Endothelial cell of umbilical vein (primary cell): ENCODE measurements around the gene BAG5. TPM values are rescaled to one million over a fixed set of nuclear protein-coding genes. Genes with fewer than 3 reads are reported as not detected.

ENCODE experiments used
- BruUV-seq: library from RNA; stranded (reverse); fragments of 400-500 nt; replicated peaks from 2 replicates; lab custom pipeline; 2021; lab: Mats Ljungman, UMichigan
- CTCF ChIA-PET: fragments of 300-600, 350-600 bp; sonication (Branson Sonifier 250); formaldehyde crosslinking; loops from one replicate; lab custom pipeline; 2021; ENCODE audit warnings: antibody characterized with exemption, inconsistent platforms; lab: Charles Lee
- POLR2A ChIA-PET: fragments of 300-600, 350-600 bp; sonication (Branson Sonifier 250); formaldehyde crosslinking; loops from one replicate; lab custom pipeline; 2021; ENCODE audit warnings: antibody characterized with exemption, inconsistent platforms; lab: Charles Lee
- DNase-seq: peaks from one replicate; pipeline ENCODE4 v3.0.0-alpha.2; 2011; ENCODE audit warnings: low read depth, low spot score
- FAIRE-seq: peaks from 2 replicates; lab custom pipeline; 2011; peaks lifted over from hg19 to GRCh38; lab: Jason Lieb, UNC
- H2AFZ ChIP-seq: 2 replicates; pipeline ENCODE4 v1.6.0; 2012; ENCODE audit warnings: low read depth, low read length, control low read depth, inconsistent platforms
- H3K27ac ChIP-seq: 2 replicates; pipeline ENCODE4 v1.5.1; 2011; ENCODE audit warnings: low read depth, mild to moderate bottlenecking, control low read depth, low read length, moderate library complexity; ENCODE audit not compliant: insufficient read depth
- H3K27me3 ChIP-seq, 2 experiments: 2 replicates each; pipeline versions ENCODE4 v1.6.0 to v1.6.1; 2011; ENCODE audit warnings: low read length in 2 of 2, mixed read lengths in 1 of 2; ENCODE audit not compliant: control insufficient read depth in 2 of 2, insufficient read depth in 2 of 2
- H3K36me3 ChIP-seq, 2 experiments: 2 replicates in 1 of 2; 3 replicates in 1 of 2; pipeline ENCODE4 v1.5.1; 2011; ENCODE audit warnings: low read length in 2 of 2, mild to moderate bottlenecking in 1 of 2, moderate library complexity in 1 of 2; ENCODE audit not compliant: control insufficient read depth in 2 of 2, insufficient read depth in 2 of 2; ENCODE audit errors: extremely low read depth in 1 of 2
- H3K4me1 ChIP-seq: 3 replicates; pipeline ENCODE4 v1.5.1; 2011; ENCODE audit warnings: mild to moderate bottlenecking, low read length; ENCODE audit not compliant: control insufficient read depth, insufficient read depth; ENCODE audit errors: extremely low read depth
- H3K4me2 ChIP-seq: 2 replicates; pipeline ENCODE4 v1.6.1; 2011; ENCODE audit warnings: low read length, control low read depth, mixed read lengths; ENCODE audit not compliant: insufficient read depth
- H3K4me3 ChIP-seq, 3 experiments: fragments of 200-600 bp in 1 of 3; sonication (generic), shearing (Covaris generic) in 1 of 3; replicated peaks in 1 of 3; 2 replicates each; pipeline ENCODE4 v1.5.1; 2011 to 2016; ENCODE audit warnings: control low read depth in 3 of 3, low read length in 3 of 3, mild to moderate bottlenecking in 2 of 3, inconsistent platforms in 1 of 3, low read depth in 1 of 3, moderate library complexity in 1 of 3; ENCODE audit not compliant: insufficient read depth in 1 of 3
- H3K79me2 ChIP-seq: 2 replicates; pipeline ENCODE4 v1.6.0; 2012; ENCODE audit warnings: low read length, inconsistent platforms; ENCODE audit not compliant: control insufficient read depth, insufficient read depth
- H3K9ac ChIP-seq: replicated peaks from 2 replicates; pipeline ENCODE3; 2011; ENCODE audit warnings: low read length, control low read depth; ENCODE audit not compliant: insufficient read depth; ENCODE audit errors: extremely low read depth
- H3K9me1 ChIP-seq: replicated peaks from 3 replicates; pipeline ENCODE4 v1.6.0; 2011; ENCODE audit warnings: mild to moderate bottlenecking, low read length; ENCODE audit not compliant: control insufficient read depth, insufficient read depth; ENCODE audit errors: extremely low read depth
- H3K9me3 ChIP-seq: replicated peaks from 2 replicates; pipeline ENCODE4 v1.5.1; 2012; ENCODE audit warnings: low read length, inconsistent platforms; ENCODE audit not compliant: control insufficient read depth, insufficient read depth
- H4K20me1 ChIP-seq: replicated peaks from 2 replicates; pipeline ENCODE3; 2011; ENCODE audit warnings: mild to moderate bottlenecking, low read length; ENCODE audit not compliant: control insufficient read depth, insufficient read depth; ENCODE audit errors: extremely low read depth
- MYC ChIP-seq: IDR thresholded peaks from one replicate; pipeline ENCODE4 v1.6.1; 2011; ENCODE audit warnings: mild to moderate bottlenecking, low read depth, low read length
- dilution Hi-C: fragments of 300-500 bp; cut with MboI; formaldehyde crosslinking; loops from one replicate; pipeline ENCODE4 v1.15.0; 2019; ENCODE audit warnings: low sequenced_read_pairs; ENCODE audit not compliant: extremely low pct_ligation_motif_present
- intact Hi-C: fragments of 100-400 bp; cut with micrococcal nuclease; formaldehyde crosslinking; loops from one replicate; pipeline ENCODE4 v1.10.0; 2022
- polyA plus RNA-seq, 4 experiments: library from polyadenylated mRNA; depleted of rRNA in 3 of 4; stranded (reverse) in 3 of 4; unstranded in 1 of 4; fragments of >200 nt; gene quantifications; 2 replicates each; pipeline versions ENCODE4 v1.2.1 to v1.2.3, GENCODE V29; 2011 to 2012; ENCODE audit warnings: missing spikeins in 1 of 4
- total RNA-seq: library from RNA; stranded (reverse); gene quantifications from 2 replicates; pipeline ENCODE4 v1.2.3, GENCODE V29; 2021
- TF ChIP-seq, protein P1 (sequence below), 2 donors: IDR thresholded peaks; 1 replicate in 1 of 2; 2 replicates in 1 of 2; pipeline ENCODE4 v1.5.1; 2011; ENCODE audit warnings: low read length in 2 of 2, mild to moderate bottlenecking in 2 of 2, moderate library complexity in 2 of 2, control low read depth in 1 of 2, inconsistent platforms in 1 of 2, low read depth in 1 of 2; ENCODE audit not compliant: insufficient read depth in 1 of 2; ENCODE audit errors: extremely low read depth in 1 of 2

The BAG5 gene
- total and polyA plus RNA-seq, 2 donors (not counting 3 experiments of a cell fraction or from before 2014, with no cell fraction given), result 6.3 to 32.5 TPM

DNA sequence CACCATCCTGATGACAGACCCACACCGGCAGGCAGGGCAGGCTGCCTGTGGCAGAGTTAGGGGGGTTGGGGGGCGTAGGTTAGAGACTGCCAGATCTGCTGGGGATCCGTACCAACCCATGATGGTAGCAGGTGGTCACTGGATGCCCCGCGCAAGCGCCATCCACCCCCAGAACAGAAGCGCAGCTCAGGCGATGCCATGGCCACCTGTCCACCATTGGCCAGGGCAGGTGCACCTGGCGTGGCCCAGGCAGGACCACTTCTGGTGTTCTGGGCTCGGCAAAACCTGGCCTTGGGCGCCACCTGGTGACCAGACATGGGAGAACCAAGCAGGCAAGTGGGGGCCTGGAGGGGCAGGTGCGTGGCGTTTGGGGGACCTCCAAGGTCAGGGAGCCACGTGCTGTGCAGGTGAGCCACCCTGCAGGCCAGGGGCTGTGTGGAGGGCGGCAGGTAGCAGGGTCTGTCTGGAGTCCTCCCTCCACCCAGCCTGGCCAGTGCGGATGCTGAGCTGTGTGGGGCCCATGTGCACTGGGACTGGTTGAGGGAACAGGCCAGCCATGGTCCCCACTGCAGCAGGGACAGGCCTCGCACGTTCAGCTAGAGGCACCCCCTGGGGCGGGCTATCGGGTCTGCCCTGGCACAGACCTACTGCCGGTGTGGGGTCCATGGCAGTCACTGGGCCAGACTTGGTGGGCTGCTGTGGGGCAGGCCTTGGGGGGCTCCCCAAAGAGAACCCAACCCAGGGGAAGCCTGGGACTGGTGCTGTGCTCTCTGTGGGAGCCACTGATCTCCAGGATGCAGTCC, 15.6 kb downstream of the BAG5 start:
- Histone ChIP-seq H4K20me1 (no peaks in the 10 kb centered on the region), H3K9me1 (no peaks in the 10 kb centered on the region), H2AFZ (no peak overlapping the region), H3K27ac (no peak overlapping the region), H3K4me3 (no peak overlapping the region), H3K9ac (no peak overlapping the region), H3K4me2 (no peak overlapping the region), H3K4me1 (no peaks in the 10 kb centered on the region), H3K79me2 (no peaks in the 10 kb centered on the region), H3K9me3 (no peaks in the 10 kb centered on the region), H3K36me3 (no peaks in the 10 kb centered on the region), H3K27me3 (no peaks in the 10 kb centered on the region)
- dilution Hi-C loops (no loop called here), intact Hi-C loops (loop anchor here (1.0 kb wide), 2 partner anchors 29 to 47 kb away; no protein-coding TSS in a partner anchor)
- ChIA-PET POLR2A (no interaction called here), CTCF (interaction anchor here (0.5 to 14.4 kb wide), 17 partner anchors 9 to 1485 kb away, joined by 3 to 209 read pairs (median 3); partner anchors contain the start of genes BAG5 and CKB)
- DNase-seq, result peak; percentile 40
- BruUV-seq, result no TSS peak
- FAIRE-seq, result peak; percentile 79
- TF ChIP-seq MYC, result no peak
- TF ChIP-seq, protein P1, sequence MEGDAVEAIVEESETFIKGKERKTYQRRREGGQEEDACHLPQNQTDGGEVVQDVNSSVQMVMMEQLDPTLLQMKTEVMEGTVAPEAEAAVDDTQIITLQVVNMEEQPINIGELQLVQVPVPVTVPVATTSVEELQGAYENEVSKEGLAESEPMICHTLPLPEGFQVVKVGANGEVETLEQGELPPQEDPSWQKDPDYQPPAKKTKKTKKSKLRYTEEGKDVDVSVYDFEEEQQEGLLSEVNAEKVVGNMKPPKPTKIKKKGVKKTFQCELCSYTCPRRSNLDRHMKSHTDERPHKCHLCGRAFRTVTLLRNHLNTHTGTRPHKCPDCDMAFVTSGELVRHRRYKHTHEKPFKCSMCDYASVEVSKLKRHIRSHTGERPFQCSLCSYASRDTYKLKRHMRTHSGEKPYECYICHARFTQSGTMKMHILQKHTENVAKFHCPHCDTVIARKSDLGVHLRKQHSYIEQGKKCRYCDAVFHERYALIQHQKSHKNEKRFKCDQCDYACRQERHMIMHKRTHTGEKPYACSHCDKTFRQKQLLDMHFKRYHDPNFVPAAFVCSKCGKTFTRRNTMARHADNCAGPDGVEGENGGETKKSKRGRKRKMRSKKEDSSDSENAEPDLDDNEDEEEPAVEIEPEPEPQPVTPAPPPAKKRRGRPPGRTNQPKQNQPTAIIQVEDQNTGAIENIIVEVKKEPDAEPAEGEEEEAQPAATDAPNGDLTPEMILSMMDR (IDR thresholded peaks at IDR 0.05; ENCODE audit: extremely low read depth in 1 of 2, insufficient read depth in 1 of 2, low read depth in 1 of 2, low read length in 2 of 2), result peak; percentile 82 to 88
